Measurements from ENCODE around the gene KIF26B.

KIF26B gene

DNA sequence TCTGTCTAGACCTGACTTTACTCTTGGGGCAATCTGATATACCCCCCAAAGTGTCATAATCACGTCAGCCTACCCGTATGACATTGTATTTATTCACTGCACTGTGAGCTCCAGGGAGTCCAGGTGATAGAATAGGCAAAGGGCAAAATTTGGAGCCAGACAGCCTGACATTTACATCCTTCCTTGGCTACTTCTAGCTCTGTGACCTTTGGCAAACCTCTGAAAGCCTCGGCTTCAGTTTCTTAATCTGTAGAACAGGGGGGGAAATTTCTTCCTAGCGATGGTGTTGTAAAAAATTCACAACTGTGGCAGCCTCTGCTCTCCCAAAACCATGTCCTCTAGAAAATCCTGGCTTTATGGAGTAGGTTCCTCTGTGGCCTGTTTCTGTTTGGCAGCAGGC is 240.9 kb downstream of the KIF26B start:
- no peaks in the 10 kb centered on the region for H3F3A ChIP-seq (ENCODE audit: insufficient read depth, low read length)
- H3K27ac ChIP-seq (ENCODE audit: low read depth, low read length, poor library complexity, severe bottlenecking), result no peak overlapping the region
- no peaks in the 10 kb centered on the region for H3K9me3 ChIP-seq (ENCODE audit: low read length)
- H3K9me2 ChIP-seq (ENCODE audit: low read depth, low read length), result no peaks in the 10 kb centered on the region
- no peak overlapping the region for H3K4me3 ChIP-seq (ENCODE audit: low read depth, low read length, poor library complexity, severe bottlenecking)
- H2AFZ ChIP-seq (ENCODE audit: low read length), result no peak overlapping the region
- H3K9ac ChIP-seq (ENCODE audit: low read length), result no peak overlapping the region
- no peaks in the 10 kb centered on the region for H3K4me1 ChIP-seq (ENCODE audit: insufficient read depth, low read length, severe bottlenecking)
- no peak overlapping the region for H3K4me2 ChIP-seq (ENCODE audit: low read length)
- H4K20me1 ChIP-seq (ENCODE audit: insufficient read depth, low read length), result no peaks in the 10 kb centered on the region
- no peaks in the 10 kb centered on the region for H3K36me3 ChIP-seq (ENCODE audit: insufficient read depth, low read length)
- H3K27me3 ChIP-seq (ENCODE audit: insufficient read depth, low read length), result no peaks in the 10 kb centered on the region
- no peak for TF ChIP-seq EZH2 (IDR thresholded peaks at IDR 0.05; ENCODE audit: borderline replicate concordance, low read length)
- TF ChIP-seq, protein P1, sequence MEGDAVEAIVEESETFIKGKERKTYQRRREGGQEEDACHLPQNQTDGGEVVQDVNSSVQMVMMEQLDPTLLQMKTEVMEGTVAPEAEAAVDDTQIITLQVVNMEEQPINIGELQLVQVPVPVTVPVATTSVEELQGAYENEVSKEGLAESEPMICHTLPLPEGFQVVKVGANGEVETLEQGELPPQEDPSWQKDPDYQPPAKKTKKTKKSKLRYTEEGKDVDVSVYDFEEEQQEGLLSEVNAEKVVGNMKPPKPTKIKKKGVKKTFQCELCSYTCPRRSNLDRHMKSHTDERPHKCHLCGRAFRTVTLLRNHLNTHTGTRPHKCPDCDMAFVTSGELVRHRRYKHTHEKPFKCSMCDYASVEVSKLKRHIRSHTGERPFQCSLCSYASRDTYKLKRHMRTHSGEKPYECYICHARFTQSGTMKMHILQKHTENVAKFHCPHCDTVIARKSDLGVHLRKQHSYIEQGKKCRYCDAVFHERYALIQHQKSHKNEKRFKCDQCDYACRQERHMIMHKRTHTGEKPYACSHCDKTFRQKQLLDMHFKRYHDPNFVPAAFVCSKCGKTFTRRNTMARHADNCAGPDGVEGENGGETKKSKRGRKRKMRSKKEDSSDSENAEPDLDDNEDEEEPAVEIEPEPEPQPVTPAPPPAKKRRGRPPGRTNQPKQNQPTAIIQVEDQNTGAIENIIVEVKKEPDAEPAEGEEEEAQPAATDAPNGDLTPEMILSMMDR (IDR thresholded peaks at IDR 0.05; ENCODE audit: low read length), result no peak
- H3K79me2 ChIP-seq (ENCODE audit: insufficient read depth, low read length), result no peaks in the 10 kb centered on the region

DNA sequence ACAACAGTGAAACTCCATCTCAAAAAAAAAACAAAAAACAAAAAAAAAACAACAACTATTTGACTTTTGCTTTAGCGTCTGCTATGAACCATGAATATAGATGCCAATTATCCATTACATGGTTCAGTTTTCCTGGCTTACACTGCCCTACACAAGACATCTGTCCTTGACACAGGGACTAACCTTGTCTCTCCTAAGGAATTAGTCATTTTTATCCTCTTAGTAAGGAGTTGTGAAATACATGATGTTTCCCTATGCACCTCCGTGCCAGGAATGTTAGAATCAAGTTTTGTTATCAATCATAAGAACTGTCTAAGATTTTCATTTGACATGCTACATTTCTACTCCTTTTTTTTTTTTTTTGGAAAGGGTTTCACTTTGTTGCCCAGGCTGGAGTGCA is 241.8 kb downstream of the KIF26B start:
- H3K9ac ChIP-seq (ENCODE audit: low read length), result no peak overlapping the region
- H3F3A ChIP-seq (ENCODE audit: insufficient read depth, low read length), result no peaks in the 10 kb centered on the region
- H3K36me3 ChIP-seq (ENCODE audit: insufficient read depth, low read length), result no peaks in the 10 kb centered on the region
- no peak for TF ChIP-seq EZH2 (IDR thresholded peaks at IDR 0.05; ENCODE audit: borderline replicate concordance, low read length)
- TF ChIP-seq, protein P1 (IDR thresholded peaks at IDR 0.05; ENCODE audit: low read length), result no peak
- H3K4me2 ChIP-seq (ENCODE audit: low read length), result no peak overlapping the region
- H2AFZ ChIP-seq (ENCODE audit: low read length), result no peak overlapping the region
- no peaks in the 10 kb centered on the region for H3K9me2 ChIP-seq (ENCODE audit: low read depth, low read length)
- H3K4me1 ChIP-seq (ENCODE audit: insufficient read depth, low read length, severe bottlenecking), result no peaks in the 10 kb centered on the region
- no peak overlapping the region for H3K27ac ChIP-seq (ENCODE audit: low read depth, low read length, poor library complexity, severe bottlenecking)
- H3K27me3 ChIP-seq (ENCODE audit: insufficient read depth, low read length), result no peaks in the 10 kb centered on the region
- no peaks in the 10 kb centered on the region for H4K20me1 ChIP-seq (ENCODE audit: insufficient read depth, low read length)
- H3K4me3 ChIP-seq (ENCODE audit: low read depth, low read length, poor library complexity, severe bottlenecking), result no peak overlapping the region
- no peaks in the 10 kb centered on the region for H3K9me3 ChIP-seq (ENCODE audit: low read length)
- no peaks in the 10 kb centered on the region for H3K79me2 ChIP-seq (ENCODE audit: insufficient read depth, low read length)

DNA sequence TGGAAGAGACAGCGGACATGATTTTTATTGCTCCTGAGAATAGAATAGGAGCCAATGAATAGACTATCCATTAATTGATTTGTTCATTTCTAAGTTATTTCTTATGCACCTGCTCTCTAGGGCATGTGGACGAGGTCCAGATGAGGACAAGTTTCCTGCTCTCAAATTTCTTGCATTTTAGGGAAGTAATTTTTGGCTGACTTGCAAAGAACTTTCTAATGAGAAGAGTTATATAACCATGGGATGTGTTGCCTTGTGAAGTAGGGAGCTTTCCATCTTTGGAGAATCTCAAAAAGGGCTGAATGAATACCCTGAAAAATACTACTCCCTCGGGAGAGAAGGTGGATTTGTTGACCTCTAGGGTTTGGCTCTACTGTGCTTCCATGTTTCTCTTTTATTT is 243.0 kb downstream of the KIF26B start:
- Histone ChIP-seq H3K4me2 (ENCODE audit: low read length) (no peak overlapping the region), H3K27me3 (ENCODE audit: insufficient read depth, low read length) (no peaks in the 10 kb centered on the region)

More for the DNA sequence above, 243.0 kb downstream of the KIF26B start:
- Histone ChIP-seq H3K79me2 (ENCODE audit: insufficient read depth, low read length) (no peaks in the 10 kb centered on the region), H2AFZ (ENCODE audit: low read length) (no peak overlapping the region), H3K9ac (ENCODE audit: low read length) (no peak overlapping the region), H3F3A (ENCODE audit: insufficient read depth, low read length) (no peaks in the 10 kb centered on the region), H3K4me3 (ENCODE audit: low read depth, low read length, poor library complexity, severe bottlenecking) (no peak overlapping the region), H3K9me3 (ENCODE audit: low read length) (no peaks in the 10 kb centered on the region), H3K27ac (ENCODE audit: low read depth, low read length, poor library complexity, severe bottlenecking) (no peak overlapping the region), H3K9me2 (ENCODE audit: low read depth, low read length) (no peaks in the 10 kb centered on the region), H3K4me1 (ENCODE audit: insufficient read depth, low read length, severe bottlenecking) (no peaks in the 10 kb centered on the region), H3K36me3 (ENCODE audit: insufficient read depth, low read length) (no peaks in the 10 kb centered on the region), H4K20me1 (ENCODE audit: insufficient read depth, low read length) (no peaks in the 10 kb centered on the region)
- TF ChIP-seq, protein P1 (IDR thresholded peaks at IDR 0.05; ENCODE audit: low read length), result no peak
- no peak for TF ChIP-seq EZH2 (IDR thresholded peaks at IDR 0.05; ENCODE audit: borderline replicate concordance, low read length)
